ENCODE measurements around the gene KIRREL3. TPM values are rescaled to one million over a fixed set of nuclear protein-coding genes. Genes with fewer than 3 reads are reported as not detected.

The KIRREL3 gene
- total and polyA plus RNA-seq, 9 of the 15 experiments (the other 6 are each of a cell fraction or from before 2014, with no cell fraction given), result 0.04 to 0.10 TPM; not detected in 7

DNA sequence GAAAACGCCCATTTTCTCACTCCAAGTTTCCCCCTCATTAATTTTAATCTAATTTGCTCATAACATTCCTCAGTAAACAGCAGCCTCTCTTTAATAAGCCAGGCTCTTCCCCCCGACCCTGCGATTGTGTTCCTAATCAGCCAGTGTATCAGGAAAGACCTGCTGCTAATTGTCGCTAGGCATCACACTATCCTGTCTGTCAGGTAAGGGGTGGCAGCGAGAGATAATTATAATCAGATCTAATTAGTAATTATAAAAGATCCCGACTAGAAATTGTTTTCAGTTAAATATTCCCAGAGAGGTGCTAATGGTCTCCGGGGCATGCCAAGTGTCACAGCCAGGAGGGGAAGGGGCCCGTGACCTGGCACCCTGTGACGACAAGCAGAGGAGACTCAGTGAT is 502.3 kb downstream of the KIRREL3 start (continued):
- TF ChIP-seq, protein P1, sequence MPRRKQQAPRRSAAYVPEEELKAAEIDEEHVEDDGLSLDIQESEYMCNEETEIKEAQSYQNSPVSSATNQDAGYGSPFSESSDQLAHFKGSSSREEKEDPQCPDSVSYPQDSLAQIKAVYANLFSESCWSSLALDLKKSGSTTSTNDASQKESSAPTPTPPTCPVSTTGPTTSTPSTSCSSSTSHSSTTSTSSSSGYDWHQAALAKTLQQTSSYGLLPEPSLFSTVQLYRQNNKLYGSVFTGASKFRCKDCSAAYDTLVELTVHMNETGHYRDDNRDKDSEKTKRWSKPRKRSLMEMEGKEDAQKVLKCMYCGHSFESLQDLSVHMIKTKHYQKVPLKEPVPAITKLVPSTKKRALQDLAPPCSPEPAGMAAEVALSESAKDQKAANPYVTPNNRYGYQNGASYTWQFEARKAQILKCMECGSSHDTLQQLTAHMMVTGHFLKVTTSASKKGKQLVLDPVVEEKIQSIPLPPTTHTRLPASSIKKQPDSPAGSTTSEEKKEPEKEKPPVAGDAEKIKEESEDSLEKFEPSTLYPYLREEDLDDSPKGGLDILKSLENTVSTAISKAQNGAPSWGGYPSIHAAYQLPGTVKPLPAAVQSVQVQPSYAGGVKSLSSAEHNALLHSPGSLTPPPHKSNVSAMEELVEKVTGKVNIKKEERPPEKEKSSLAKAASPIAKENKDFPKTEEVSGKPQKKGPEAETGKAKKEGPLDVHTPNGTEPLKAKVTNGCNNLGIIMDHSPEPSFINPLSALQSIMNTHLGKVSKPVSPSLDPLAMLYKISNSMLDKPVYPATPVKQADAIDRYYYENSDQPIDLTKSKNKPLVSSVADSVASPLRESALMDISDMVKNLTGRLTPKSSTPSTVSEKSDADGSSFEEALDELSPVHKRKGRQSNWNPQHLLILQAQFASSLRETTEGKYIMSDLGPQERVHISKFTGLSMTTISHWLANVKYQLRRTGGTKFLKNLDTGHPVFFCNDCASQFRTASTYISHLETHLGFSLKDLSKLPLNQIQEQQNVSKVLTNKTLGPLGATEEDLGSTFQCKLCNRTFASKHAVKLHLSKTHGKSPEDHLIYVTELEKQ (CRISPR knock-in tag; IDR thresholded peaks at IDR 0.05), result no peak
- TF ChIP-seq ZFX (CRISPR knock-in tag; IDR thresholded peaks at IDR 0.05) (no peak), POLR2AphosphoS2 (IDR thresholded peaks at IDR 0.05; ENCODE audit: low read length) (no peak)
- TF ChIP-seq, protein P2, sequence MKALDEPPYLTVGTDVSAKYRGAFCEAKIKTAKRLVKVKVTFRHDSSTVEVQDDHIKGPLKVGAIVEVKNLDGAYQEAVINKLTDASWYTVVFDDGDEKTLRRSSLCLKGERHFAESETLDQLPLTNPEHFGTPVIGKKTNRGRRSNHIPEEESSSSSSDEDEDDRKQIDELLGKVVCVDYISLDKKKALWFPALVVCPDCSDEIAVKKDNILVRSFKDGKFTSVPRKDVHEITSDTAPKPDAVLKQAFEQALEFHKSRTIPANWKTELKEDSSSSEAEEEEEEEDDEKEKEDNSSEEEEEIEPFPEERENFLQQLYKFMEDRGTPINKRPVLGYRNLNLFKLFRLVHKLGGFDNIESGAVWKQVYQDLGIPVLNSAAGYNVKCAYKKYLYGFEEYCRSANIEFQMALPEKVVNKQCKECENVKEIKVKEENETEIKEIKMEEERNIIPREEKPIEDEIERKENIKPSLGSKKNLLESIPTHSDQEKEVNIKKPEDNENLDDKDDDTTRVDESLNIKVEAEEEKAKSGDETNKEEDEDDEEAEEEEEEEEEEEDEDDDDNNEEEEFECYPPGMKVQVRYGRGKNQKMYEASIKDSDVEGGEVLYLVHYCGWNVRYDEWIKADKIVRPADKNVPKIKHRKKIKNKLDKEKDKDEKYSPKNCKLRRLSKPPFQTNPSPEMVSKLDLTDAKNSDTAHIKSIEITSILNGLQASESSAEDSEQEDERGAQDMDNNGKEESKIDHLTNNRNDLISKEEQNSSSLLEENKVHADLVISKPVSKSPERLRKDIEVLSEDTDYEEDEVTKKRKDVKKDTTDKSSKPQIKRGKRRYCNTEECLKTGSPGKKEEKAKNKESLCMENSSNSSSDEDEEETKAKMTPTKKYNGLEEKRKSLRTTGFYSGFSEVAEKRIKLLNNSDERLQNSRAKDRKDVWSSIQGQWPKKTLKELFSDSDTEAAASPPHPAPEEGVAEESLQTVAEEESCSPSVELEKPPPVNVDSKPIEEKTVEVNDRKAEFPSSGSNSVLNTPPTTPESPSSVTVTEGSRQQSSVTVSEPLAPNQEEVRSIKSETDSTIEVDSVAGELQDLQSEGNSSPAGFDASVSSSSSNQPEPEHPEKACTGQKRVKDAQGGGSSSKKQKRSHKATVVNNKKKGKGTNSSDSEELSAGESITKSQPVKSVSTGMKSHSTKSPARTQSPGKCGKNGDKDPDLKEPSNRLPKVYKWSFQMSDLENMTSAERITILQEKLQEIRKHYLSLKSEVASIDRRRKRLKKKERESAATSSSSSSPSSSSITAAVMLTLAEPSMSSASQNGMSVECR (CRISPR knock-in tag; IDR thresholded peaks at IDR 0.05), result no peak

All from K562 (cell line).